Esophagus (tissue), 2 donors: ENCODE results near the gene EMP3. TPM values are rescaled to one million over a fixed set of nuclear protein-coding genes. Genes with fewer than 3 reads are reported as not detected.
"Not testable (repeated sequence)": the region's sequence is repeated elsewhere in the genome, so short reads cannot be mapped to it uniquely, and the experiment has no call there.

Experiments
- H3K27ac ChIP-seq, 2 donors: one replicate each; pipeline ENCODE4 v1.5.1; 2013; ENCODE audit warnings: low read depth in 2 of 2, mild to moderate bottlenecking in 2 of 2, inconsistent platforms in 1 of 2, low read length in 1 of 2, moderate library complexity in 1 of 2
- H3K27me3 ChIP-seq, 2 donors: one replicate each; pipeline ENCODE4 v1.6.1; 2013; ENCODE audit warnings: low read length in 2 of 2, control low read depth in 1 of 2, mild to moderate bottlenecking in 1 of 2; ENCODE audit not compliant: insufficient read depth in 2 of 2, control insufficient read depth in 1 of 2
- H3K36me3 ChIP-seq, 2 donors: one replicate each; pipeline ENCODE4 v1.6.1; 2013; ENCODE audit warnings: low read length in 1 of 2; ENCODE audit not compliant: control insufficient read depth in 2 of 2, insufficient read depth in 2 of 2
- H3K4me1 ChIP-seq, 2 donors: one replicate each; pipeline ENCODE4 v1.6.1; 2013; ENCODE audit warnings: low read length in 1 of 2; ENCODE audit not compliant: control insufficient read depth in 2 of 2, insufficient read depth in 2 of 2
- H3K4me3 ChIP-seq, 2 donors: one replicate each; pipeline ENCODE4 v1.5.1; 2013; ENCODE audit warnings: low read length in 2 of 2, mild to moderate bottlenecking in 2 of 2, low read depth in 1 of 2, moderate library complexity in 1 of 2
- H3K9me3 ChIP-seq, 2 donors: one replicate each; pipeline ENCODE4 v1.6.1; 2013; ENCODE audit warnings: mild to moderate bottlenecking in 2 of 2, low read depth in 1 of 2, low read length in 1 of 2, moderate library complexity in 1 of 2; ENCODE audit not compliant: control insufficient read depth in 2 of 2, insufficient read depth in 1 of 2
- WGBS, 2 donors: extraction: QIAGEN DNeasy Blood & Tissue Kit; methylation state at CpG; one replicate each; pipeline ENCODE4 v1.1.7; 2013; 5-methylcytosine and 5-hydroxymethylcytosine counted together
- polyA plus RNA-seq, 2 donors: library from polyadenylated mRNA; stranded (reverse); fragments of 200-250 nt; gene quantifications; one replicate each; pipeline ENCODE4 v1.2.3, GENCODE V29; 2013
- donor health status: healthy with polysubstance abuse.
- donor health status: Bipolar disorder and iron deficiency.

Gene EMP3
- polyA plus RNA-seq, 2 donors = 17.6 to 21.5 TPM

DNA sequence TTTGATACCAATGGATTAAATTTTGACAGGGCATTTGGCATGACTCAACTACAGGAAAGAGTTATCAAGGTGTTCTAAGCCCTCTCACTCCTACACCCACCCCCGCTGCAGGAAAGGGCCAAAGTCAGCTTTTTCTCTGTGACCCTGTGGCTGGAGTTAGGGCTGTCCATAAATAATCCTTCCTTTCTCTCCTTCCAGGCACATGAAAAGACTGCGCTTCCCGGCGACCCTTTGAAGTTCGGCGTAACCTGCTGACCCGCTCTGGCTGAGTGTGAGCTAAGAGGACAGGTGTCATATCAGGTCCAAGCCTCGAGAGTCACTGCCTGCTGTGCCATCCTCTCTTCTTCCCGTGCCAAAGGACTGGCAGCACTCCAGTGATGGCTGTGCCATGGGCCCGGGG, 29.9 kb upstream of the EMP3 start:
- Histone ChIP-seq H3K4me1 (peaks cover 0 to 3% of the 10 kb centered on the region in 2 donors), H3K9me3 (no peaks in the 10 kb centered on the region), H3K36me3 (no peaks in the 10 kb centered on the region), H3K27me3 (no peaks in the 10 kb centered on the region), H3K27ac (no peak overlapping the region), H3K4me3 (no peak overlapping the region)
- 65 to 70% methylated on average over 10 of the region's 10 CpGs for WGBS, 2 donors

DNA sequence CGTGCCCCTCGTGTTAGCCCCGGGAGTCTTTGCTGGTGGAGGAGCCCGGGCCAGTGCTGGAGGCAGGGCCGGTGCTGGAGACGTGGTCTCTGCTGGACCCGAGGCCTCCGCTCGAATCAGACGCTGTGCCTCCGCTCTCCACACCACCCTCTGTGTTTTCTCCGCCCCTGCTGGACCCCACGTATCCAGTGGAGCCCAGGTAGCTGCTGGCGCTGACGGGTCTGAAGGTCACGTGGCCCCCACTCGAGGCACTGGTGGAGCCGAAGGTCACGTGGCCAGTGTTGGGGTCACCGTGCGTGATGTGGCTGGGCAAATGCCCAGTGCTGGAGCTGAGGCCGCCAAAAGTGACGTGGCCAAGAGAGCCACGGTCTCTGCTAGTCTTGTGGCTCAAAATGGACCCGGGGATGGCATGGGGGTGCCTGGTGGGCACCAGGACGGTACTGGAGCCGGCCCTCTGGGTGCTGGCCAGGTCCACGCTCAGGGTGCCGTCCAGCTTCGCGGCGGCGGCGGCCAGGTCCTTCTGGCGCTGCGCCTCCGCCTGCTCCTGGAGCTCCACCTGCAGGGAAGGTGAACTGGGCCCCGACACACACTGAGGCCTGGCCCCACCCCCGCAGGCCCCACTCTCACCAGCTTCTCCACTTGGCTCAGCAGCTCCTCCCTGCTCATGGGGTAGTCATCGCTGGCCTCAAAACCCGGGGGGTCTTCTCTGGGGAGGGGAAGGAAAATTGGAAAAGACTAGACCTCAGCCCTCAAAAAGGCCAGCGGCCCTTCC, 28.2 kb upstream of the EMP3 start:
- H3K36me3 ChIP-seq = no peaks in the 10 kb centered on the region
- H3K27ac ChIP-seq = no peak overlapping the region
- H3K4me1 ChIP-seq = no peaks in the 10 kb centered on the region
- WGBS, 2 donors = 86 to 87% methylated on average over 42 of the region's 42 CpGs
- H3K9me3 ChIP-seq = no peaks in the 10 kb centered on the region
- no peak overlapping the region for H3K4me3 ChIP-seq
- no peaks in the 10 kb centered on the region for H3K27me3 ChIP-seq

GRCh38 chr19:48297975-48298374, 27.4 kb upstream of the EMP3 start:
- WGBS, 2 donors = 91 to 94% methylated on average over 15 to 16 of the region's 16 CpGs
- Histone ChIP-seq H3K4me1 (no peaks in the 10 kb centered on the region), H3K36me3 (no peaks in the 10 kb centered on the region), H3K4me3 (no peak overlapping the region), H3K9me3 (no peaks in the 10 kb centered on the region), H3K27me3 (no peaks in the 10 kb centered on the region), H3K27ac (no peak overlapping the region)

- H3K9me3 ChIP-seq = no peaks in the 10 kb centered on the region
- no peak overlapping the region for H3K4me3 ChIP-seq
- no peak overlapping the region for H3K27ac ChIP-seq
- H3K36me3 ChIP-seq = no peaks in the 10 kb centered on the region
- WGBS, 2 donors = 95% methylated on average over 1 of the region's 1 CpG
- no peaks in the 10 kb centered on the region for H3K4me1 ChIP-seq
- H3K27me3 ChIP-seq = no peaks in the 10 kb centered on the region
Observed at GRCh38 chr19:48301886-48302599, 23.3 kb upstream of the EMP3 start.

DNA sequence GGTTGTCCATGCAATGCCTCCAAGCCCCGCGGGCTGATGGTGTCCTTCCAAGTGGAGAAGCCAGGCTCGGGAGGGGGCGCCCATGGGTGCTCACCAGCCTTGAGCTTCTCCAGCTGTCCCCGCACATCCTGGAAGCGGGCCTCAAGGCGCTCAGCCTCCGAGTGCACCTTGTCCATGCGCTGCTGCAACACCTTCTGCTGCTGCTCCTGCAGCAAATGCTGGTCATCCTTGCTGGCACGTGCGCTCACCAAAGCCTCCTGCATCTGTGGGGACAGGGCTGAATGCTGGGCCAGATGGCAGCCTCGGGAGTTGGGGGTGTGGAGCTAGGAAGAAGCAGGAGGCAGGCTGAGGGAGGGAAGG, 22.8 kb upstream of the EMP3 start:
- H3K4me1 ChIP-seq = no peaks in the 10 kb centered on the region
- H3K27me3 ChIP-seq = no peaks in the 10 kb centered on the region
- no peak overlapping the region for H3K4me3 ChIP-seq
- H3K36me3 ChIP-seq = no peaks in the 10 kb centered on the region
- WGBS, 2 donors = 90 to 91% methylated on average over 12 of the region's 12 CpGs
- H3K27ac ChIP-seq = no peak overlapping the region
- no peaks in the 10 kb centered on the region for H3K9me3 ChIP-seq

- H3K9me3 ChIP-seq = no peaks in the 10 kb centered on the region
- no peak overlapping the region for H3K27ac ChIP-seq
- 89 to 92% methylated on average over 5 to 13 of the region's 13 CpGs for WGBS, 2 donors
- no peaks in the 10 kb centered on the region for H3K36me3 ChIP-seq
- no peak overlapping the region for H3K4me3 ChIP-seq
- no peaks in the 10 kb centered on the region for H3K27me3 ChIP-seq
- H3K4me1 ChIP-seq = no peaks in the 10 kb centered on the region
Observed at GRCh38 chr19:48303367-48303766, 22.0 kb upstream of the EMP3 start.

DNA sequence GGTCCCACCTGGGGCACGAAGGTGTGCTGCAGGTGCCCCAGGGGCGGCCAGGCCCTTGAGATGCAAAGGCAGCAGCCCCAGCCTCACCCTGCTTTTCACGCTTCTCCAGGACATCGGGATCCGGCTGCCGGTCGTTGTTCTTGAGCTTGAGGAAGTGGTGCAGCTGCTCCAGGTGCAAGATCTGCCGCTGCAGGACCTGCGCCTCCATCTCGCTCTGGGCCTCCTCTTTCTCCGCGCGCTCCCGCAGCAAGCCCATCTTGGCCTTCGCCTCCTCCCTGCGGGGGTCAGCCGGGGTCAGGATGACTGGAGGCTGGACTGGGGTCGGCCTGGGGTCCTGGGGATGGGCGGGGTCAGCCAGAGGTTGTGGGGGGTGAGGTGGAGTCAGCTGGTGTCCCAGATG, 21.5 kb upstream of the EMP3 start:
- no peaks in the 10 kb centered on the region for H3K36me3 ChIP-seq
- peaks cover 0 to 3% of the 10 kb centered on the region in 2 donors for H3K4me1 ChIP-seq
- no peaks in the 10 kb centered on the region for H3K9me3 ChIP-seq
- WGBS, 2 donors = 83 to 89% methylated on average over 19 of the region's 19 CpGs
- no peaks in the 10 kb centered on the region for H3K27me3 ChIP-seq
- H3K4me3 ChIP-seq = no peak overlapping the region
- H3K27ac ChIP-seq = no peak overlapping the region

DNA sequence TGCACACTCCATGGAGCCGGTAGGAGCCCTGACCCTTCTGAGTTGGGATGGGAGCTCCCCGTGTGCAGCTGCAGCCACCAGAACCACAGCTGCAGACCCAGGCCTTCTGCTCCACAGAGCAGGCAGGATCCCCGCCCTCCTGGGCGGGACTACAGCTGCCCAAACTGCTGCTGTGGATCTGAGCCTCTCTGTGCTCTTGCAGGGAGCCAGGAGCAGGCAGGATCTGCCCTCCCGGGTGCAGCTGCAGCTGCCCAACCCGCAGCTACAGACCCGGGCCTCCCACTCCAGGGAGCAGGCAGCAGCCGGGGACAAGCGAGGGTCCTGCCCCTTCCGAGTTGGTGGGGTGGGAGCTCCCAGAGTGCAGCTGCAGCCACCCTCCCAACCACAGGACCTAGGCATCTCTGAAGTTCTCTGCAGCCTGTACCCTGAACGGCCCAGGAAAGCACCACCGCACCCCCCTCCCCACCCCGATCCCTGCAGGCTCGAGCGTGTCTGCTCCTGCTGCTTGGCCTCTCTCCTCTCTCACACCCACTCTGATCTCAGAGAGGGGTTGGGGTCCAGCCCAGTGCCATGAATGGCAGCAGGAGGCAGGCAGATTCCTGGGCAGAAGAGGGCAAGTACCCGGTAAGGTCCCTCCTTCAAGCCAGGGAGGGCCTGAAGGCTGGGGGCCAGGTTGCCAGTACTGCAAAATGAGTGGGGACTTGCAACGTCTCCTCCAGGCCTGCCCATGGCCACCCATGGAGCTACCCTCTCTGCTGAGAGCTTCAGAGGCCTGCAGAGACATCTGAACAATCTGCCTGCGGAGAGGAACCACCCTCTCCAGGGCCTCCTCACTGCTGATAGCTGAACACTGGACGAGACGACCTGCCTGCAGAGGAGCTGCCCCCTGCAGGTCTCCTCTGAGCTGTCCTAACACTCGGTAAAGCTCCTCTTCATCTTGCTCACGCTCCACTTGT, 16.4 kb upstream of the EMP3 start:
- Histone ChIP-seq H3K4me1 (peaks cover 0 to 8% of the 10 kb centered on the region in 2 donors), H3K27ac (no peak overlapping the region), H3K27me3 (no peaks in the 10 kb centered on the region), H3K4me3 (no peak overlapping the region), H3K36me3 (no peaks in the 10 kb centered on the region), H3K9me3 (no peaks in the 10 kb centered on the region)
- 33 to 36% methylated on average over 22 of the region's 22 CpGs for WGBS, 2 donors

DNA sequence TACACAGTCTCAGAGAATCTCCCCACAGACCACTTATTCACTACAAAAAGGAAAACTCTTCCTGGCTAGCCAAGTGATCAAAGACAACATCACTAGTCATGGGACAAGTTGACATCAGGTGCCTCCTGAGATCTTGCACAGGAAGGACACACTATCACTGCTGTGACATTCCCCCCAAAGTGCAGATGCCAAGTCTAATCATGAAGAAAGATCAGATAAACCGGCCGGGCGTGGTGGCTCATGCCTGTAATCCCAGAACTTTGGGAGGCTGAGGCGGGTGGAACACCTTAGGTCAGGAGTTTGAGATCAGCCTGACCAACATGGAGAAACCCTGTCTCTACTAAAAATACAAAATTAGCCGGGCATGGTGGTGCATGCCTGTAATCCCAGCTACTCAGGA, 15.6 kb upstream of the EMP3 start:
- not testable (repeated sequence) for H3K4me1 ChIP-seq, H3K36me3 ChIP-seq, H3K27ac ChIP-seq, H3K9me3 ChIP-seq, H3K27me3 ChIP-seq, H3K4me3 ChIP-seq
- 73 to 74% methylated on average over 5 of the region's 5 CpGs for WGBS, 2 donors
